Left lung (tissue), 10 donors: ENCODE measurements around the gene INPPL1. TPM values are rescaled to one million over a fixed set of nuclear protein-coding genes. Genes with fewer than 3 reads are reported as not detected.

Source experiments
- ATAC-seq: fragments of 200-7000 bp; cut with Tn5 transposase; one replicate; pipeline ENCODE4 v1.9.1; 2020; ENCODE audit warnings: moderate library complexity
- DNase-seq, 4 donors: peaks; one replicate each; pipeline ENCODE4 v3.0.0-alpha.2; 2013 to 2020
- H3K27ac ChIP-seq, 2 donors: fragments of 200-600 bp; sonication (generic) in 1 of 2; one replicate each; pipeline versions ENCODE4 v1.5.0 to v1.8.0; 2020 to 2021
- H3K27me3 ChIP-seq, 2 donors: fragments of 200-600 bp; sonication (generic) in 1 of 2; one replicate each; pipeline versions ENCODE4 v1.5.0 to v1.8.0; 2020 to 2021
- H3K36me3 ChIP-seq, 2 donors: fragments of 200-600 bp; sonication (generic) in 1 of 2; one replicate each; pipeline versions ENCODE4 v1.5.0 to v1.8.0; 2020 to 2021
- H3K4me1 ChIP-seq, 2 donors: fragments of 200-600 bp; one replicate each; pipeline ENCODE4 v1.8.0; 2021
- H3K4me3 ChIP-seq, 2 donors: fragments of 200-600 bp; sonication (generic) in 1 of 2; one replicate each; pipeline versions ENCODE4 v1.5.0 to v1.8.0; 2020 to 2021; ENCODE audit warnings: mild to moderate bottlenecking in 1 of 2
- H3K9me3 ChIP-seq, 2 donors: fragments of 200-600 bp; sonication (generic) in 1 of 2; one replicate each; pipeline versions ENCODE4 v1.5.0 to v1.8.0; 2020 to 2021
- CTCF ChIP-seq, 2 donors: fragments of 200-600 bp; sonication (generic) in 1 of 2; IDR thresholded peaks; one replicate each; pipeline versions ENCODE4 v1.5.0 to v1.8.0; 2021; ENCODE audit warnings: antibody characterized with exemption in 2 of 2
- intact Hi-C, 2 donors: fragments of 100-400 bp; cut with DNase I; formaldehyde crosslinking; loops; one replicate each; pipeline versions ENCODE4 v1.11.2 to v1.14.2; 2022
- polyA plus RNA-seq, 6 donors: library from polyadenylated mRNA; unstranded; fragments of 120-200 nt; gene quantifications; one replicate each; pipeline ENCODE4 v1.2.1, GENCODE V29; 2013; ENCODE audit not compliant: insufficient read length in 6 of 6
- total RNA-seq, 2 donors: library from RNA; stranded (reverse); fragmentation: NEBNext Ultra II Directional; extraction: Animal tissue kit (Norgen Biotek cat#: 25700); gene quantifications; one replicate each; pipeline ENCODE4 v1.2.1, GENCODE V29; 2021
- donor health status: DM: no; HTN: yes; CAD: no.
- donor health status: DM: no; HTN: no; CAD: no.

Gene INPPL1
- total and polyA plus RNA-seq, 8 donors = 140 to 218 (median 165) TPM

GRCh38 chr11:72241291-72241781 lies 16.8 kb downstream of the INPPL1 start:
- Histone ChIP-seq H3K4me3 (no peak overlapping the region), H3K4me1 (peaks cover 17 to 42% of the 10 kb centered on the region in 2 donors), H3K36me3 (peaks cover 0 to 26% of the 10 kb centered on the region in 2 donors), H3K9me3 (no peaks in the 10 kb centered on the region), H3K27me3 (peaks cover 62 to 77% of the 10 kb centered on the region in 2 donors), H3K27ac (no peak overlapping the region)
- intact Hi-C loops = no loop called here
- no peak for TF ChIP-seq CTCF (IDR thresholded peaks at IDR 0.05)
- ATAC-seq = no peak
- DNase-seq = no peak

- intact Hi-C loops = no loop called here
Observed at GRCh38 chr11:72242141-72242540, 17.6 kb downstream of the INPPL1 start.

DNA sequence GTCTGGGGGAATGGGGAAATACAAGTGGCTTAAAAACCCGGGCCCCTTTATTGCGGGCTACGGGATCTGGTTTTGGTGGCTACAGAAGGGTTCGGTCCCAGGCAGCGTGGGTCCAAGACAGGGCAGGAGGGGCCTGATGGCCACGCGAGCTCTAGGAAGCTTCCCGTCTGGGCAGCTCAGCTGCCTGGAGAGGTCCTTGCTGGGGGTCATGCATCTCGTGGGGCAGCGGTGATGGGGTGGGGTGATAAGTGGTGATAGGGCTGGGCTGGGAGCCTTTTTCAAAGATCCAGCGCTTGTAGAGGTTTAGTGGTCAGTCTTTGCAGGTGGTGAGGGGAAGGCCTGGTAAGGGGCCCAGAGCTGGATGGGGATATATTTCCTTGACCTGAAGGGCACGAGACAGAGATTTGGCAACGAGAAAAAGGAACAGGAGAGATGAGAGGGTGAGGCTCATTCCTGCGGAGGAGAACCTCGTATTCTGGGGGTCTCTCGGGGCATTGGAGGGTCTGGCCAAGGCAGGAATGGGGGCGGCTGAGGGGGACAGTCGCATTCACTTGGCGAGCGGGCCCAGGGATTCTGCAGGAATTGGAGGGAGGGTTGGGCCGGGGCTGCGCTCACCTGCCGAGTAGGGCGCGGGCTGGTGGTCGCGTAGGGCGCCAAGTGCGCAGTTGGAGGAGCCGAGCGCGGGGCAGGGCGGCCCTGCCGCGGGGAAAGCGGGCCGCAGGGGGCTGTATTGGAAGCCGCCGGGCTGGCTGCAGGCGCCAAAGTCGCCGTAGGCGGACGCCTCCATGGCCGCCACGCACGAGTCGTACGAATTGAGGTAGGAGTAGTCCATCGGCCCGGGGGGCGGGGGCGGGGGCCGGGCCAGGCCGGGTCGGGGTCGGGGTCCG lies 18.8 kb downstream of the INPPL1 start:
- no peak overlapping the region for H3K4me3 ChIP-seq
- TF ChIP-seq CTCF (IDR thresholded peaks at IDR 0.05) = no peak
- DNase-seq (no peak), ATAC-seq (no peak)
- peaks cover 75 to 97% of the 10 kb centered on the region in 2 donors for H3K27me3 ChIP-seq
- H3K4me1 ChIP-seq = peaks cover 12 to 38% of the 10 kb centered on the region in 2 donors
- no peaks in the 10 kb centered on the region for H3K9me3 ChIP-seq
- intact Hi-C loops = no loop called here
- no peak overlapping the region for H3K27ac ChIP-seq
- peaks cover 0 to 5% of the 10 kb centered on the region in 2 donors for H3K36me3 ChIP-seq

More at GRCh38 chr11:72242141-72242540, 17.6 kb downstream of the INPPL1 start:
- Histone ChIP-seq H3K4me3 (no peak overlapping the region), H3K9me3 (no peaks in the 10 kb centered on the region), H3K36me3 (peaks cover 0 to 18% of the 10 kb centered on the region in 2 donors), H3K4me1 (peaks cover 17 to 42% of the 10 kb centered on the region in 2 donors), H3K27me3 (peaks cover 70 to 85% of the 10 kb centered on the region in 2 donors), H3K27ac (no peak overlapping the region)
- no peak for ATAC-seq
- no peak for DNase-seq
- no peak for TF ChIP-seq CTCF (IDR thresholded peaks at IDR 0.05)

- Histone ChIP-seq H3K27me3 (peaks cover 75 to 95% of the 10 kb centered on the region in 2 donors), H3K36me3 (no peaks in the 10 kb centered on the region), H3K4me1 (peaks cover 12 to 32% of the 10 kb centered on the region in 2 donors), H3K4me3 (no peak within 1 kb of the TSS), H3K9me3 (no peaks in the 10 kb centered on the region), H3K27ac (no peak within 1 kb of the TSS)
- ATAC-seq = no peak
- no peak for DNase-seq
- no peak for TF ChIP-seq CTCF (IDR thresholded peaks at IDR 0.05)
- intact Hi-C loops = no loop called here
Observed at GRCh38 chr11:72244060-72244360, 19.4 kb downstream of the INPPL1 start, which contains the start of gene PHOX2A. Gene PHOX2A (minus strand): TSS chr11:72244176. CDS start chr11:72244004, 172 bp downstream.
